ENCODE measurements around the gene SMIM7.

The SMIM7 gene

GRCh38 chr19:16598848-16599247 lies 61.1 kb downstream of the SMIM7 start:
- DNase-seq (ENCODE audit: extremely low read depth in 1 of 2, low read depth in 1 of 2) = no peak

GRCh38 chr19:16596399-16596798 lies 63.5 kb downstream of the SMIM7 start:
- DNase-seq (ENCODE audit: extremely low read depth in 1 of 2, low read depth in 1 of 2) = no peak
